Endothelial cell (in vitro differentiated cells): ENCODE data around the gene DPP10. TPM values are rescaled to one million over a fixed set of nuclear protein-coding genes. Genes with fewer than 3 reads are reported as not detected.

Experiments used
- DNase-seq: peaks from one replicate; pipeline ENCODE4 v3.0.0; 2021; ENCODE audit warnings: low spot score
- H3K27ac Mint-ChIP-seq: one replicate; pipeline ENCODE4 v1.8.0; 2021; ENCODE audit warnings: mixed read lengths, inconsistent platforms; ENCODE audit not compliant: unreplicated experiment
- H3K27me3 Mint-ChIP-seq: one replicate; pipeline ENCODE4 v1.8.0; 2021; ENCODE audit warnings: mild to moderate bottlenecking, moderate library complexity, mixed read lengths, inconsistent platforms; ENCODE audit not compliant: unreplicated experiment
- H3K36me3 Mint-ChIP-seq: one replicate; pipeline ENCODE4 v1.8.0; 2021; ENCODE audit warnings: mild to moderate bottlenecking, low read depth, mixed read lengths, inconsistent platforms; ENCODE audit not compliant: unreplicated experiment
- H3K4me1 Mint-ChIP-seq: one replicate; pipeline ENCODE4 v1.8.0; 2021; ENCODE audit warnings: mild to moderate bottlenecking, mixed read lengths, inconsistent platforms; ENCODE audit not compliant: unreplicated experiment
- H3K4me3 Mint-ChIP-seq: one replicate; pipeline ENCODE4 v1.8.0; 2021; ENCODE audit warnings: mild to moderate bottlenecking, mixed read lengths, inconsistent platforms; ENCODE audit not compliant: unreplicated experiment
- H3K9me3 Mint-ChIP-seq: one replicate; pipeline ENCODE4 v1.8.0; 2021; ENCODE audit warnings: mixed read lengths, inconsistent platforms; ENCODE audit not compliant: unreplicated experiment
- total RNA-seq: library from RNA; stranded (reverse); fragmentation: NEBNext Ultra II Directional; extraction: Animal tissue kit (Norgen Biotek cat#: 25700); gene quantifications from one replicate; pipeline ENCODE4 v1.2.1, GENCODE V29; 2021; ENCODE audit not compliant: unreplicated experiment
- TF ChIP-seq, protein P1 (sequence below): fragments of 200-600 bp; sonication (generic); IDR thresholded peaks from one replicate; pipeline ENCODE4 v1.5.0; 2021; ENCODE audit warnings: antibody characterized with exemption; ENCODE audit not compliant: unreplicated experiment

The DPP10 gene
- total RNA-seq, 1 donor from 2014 or later: 3.3 TPM

DNA sequence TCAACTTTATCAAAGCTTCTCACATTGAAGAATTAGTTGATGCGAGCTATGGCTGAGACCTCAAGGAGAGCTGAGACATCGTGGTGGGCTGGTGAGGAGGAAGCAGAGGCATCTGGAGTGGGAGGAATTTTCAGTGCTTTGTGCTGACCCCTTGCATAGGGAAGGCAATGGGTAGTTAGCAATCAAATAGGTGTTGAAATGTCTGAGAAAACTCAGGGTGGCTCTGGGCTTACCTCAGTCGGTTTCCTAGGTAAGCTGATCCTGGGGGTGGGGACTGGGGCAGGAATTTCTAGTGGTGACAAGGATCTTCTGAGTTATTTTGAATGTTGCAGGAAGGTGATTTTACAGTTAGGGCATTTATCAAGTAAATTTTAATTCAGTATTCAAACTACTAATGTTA, 20.7 kb upstream of the DPP10 start:
- no peaks in the 10 kb centered on the region for H3K4me1 Mint-ChIP-seq
- peaks cover 8% of the 10 kb centered on the region for H3K9me3 Mint-ChIP-seq
- DNase-seq: no peak
- TF ChIP-seq, protein P1, sequence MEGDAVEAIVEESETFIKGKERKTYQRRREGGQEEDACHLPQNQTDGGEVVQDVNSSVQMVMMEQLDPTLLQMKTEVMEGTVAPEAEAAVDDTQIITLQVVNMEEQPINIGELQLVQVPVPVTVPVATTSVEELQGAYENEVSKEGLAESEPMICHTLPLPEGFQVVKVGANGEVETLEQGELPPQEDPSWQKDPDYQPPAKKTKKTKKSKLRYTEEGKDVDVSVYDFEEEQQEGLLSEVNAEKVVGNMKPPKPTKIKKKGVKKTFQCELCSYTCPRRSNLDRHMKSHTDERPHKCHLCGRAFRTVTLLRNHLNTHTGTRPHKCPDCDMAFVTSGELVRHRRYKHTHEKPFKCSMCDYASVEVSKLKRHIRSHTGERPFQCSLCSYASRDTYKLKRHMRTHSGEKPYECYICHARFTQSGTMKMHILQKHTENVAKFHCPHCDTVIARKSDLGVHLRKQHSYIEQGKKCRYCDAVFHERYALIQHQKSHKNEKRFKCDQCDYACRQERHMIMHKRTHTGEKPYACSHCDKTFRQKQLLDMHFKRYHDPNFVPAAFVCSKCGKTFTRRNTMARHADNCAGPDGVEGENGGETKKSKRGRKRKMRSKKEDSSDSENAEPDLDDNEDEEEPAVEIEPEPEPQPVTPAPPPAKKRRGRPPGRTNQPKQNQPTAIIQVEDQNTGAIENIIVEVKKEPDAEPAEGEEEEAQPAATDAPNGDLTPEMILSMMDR: no peak
- H3K27me3 Mint-ChIP-seq: peaks cover under 1% of the 10 kb centered on the region
- no peaks in the 10 kb centered on the region for H3K36me3 Mint-ChIP-seq
- no peak overlapping the region for H3K27ac Mint-ChIP-seq
- no peak overlapping the region for H3K4me3 Mint-ChIP-seq

DNA sequence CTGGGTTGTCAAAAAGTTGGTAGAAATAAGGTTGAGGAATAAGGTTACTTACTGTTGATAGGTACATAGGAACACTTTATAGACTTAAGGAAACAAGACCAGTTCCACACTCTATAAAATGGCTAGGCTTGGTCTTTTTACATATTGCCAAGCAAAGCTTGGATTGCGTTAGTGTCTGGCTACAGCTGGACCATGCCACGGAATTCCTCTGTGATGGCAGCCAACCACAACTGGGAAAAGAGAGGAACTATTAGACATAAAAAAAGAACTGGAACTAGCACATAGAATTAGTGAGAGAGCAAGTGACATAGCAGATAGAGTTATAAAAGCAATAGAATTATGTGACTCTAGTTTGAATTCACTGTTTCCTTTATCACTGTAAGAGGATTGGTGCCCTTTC, 17.7 kb upstream of the DPP10 start:
- Mint-ChIP-seq H3K9me3 (peaks cover 3% of the 10 kb centered on the region), H3K27me3 (no peaks in the 10 kb centered on the region), H3K4me1 (no peaks in the 10 kb centered on the region), H3K36me3 (no peaks in the 10 kb centered on the region), H3K4me3 (no peak overlapping the region), H3K27ac (no peak overlapping the region)
- no peak for DNase-seq
- TF ChIP-seq, protein P1: no peak

DNA sequence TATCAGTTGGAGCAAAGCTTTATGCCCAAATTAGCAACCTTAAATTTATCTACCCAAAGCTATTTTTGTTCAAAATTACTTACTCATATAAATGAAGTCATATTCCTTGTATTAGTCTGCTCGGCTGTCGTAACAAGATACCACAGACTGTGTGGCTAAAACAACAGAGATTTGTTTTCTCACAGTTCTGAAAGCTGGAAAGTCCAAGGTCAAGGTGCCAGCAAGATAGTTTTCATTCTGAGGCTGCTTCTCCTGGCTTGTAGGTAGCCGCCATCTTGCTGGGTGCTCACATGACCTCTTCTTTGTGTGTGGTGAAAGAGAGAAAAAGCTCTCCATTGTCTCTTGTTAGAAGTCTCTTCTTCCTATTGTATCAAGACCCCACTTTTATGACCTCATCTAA, 15.7 kb upstream of the DPP10 start:
- Mint-ChIP-seq H3K4me1 (no peaks in the 10 kb centered on the region), H3K9me3 (peaks cover 4% of the 10 kb centered on the region), H3K4me3 (no peak overlapping the region), H3K27ac (no peak overlapping the region), H3K36me3 (no peaks in the 10 kb centered on the region), H3K27me3 (no peaks in the 10 kb centered on the region)
- no peak for DNase-seq
- TF ChIP-seq, protein P1: no peak

DNA sequence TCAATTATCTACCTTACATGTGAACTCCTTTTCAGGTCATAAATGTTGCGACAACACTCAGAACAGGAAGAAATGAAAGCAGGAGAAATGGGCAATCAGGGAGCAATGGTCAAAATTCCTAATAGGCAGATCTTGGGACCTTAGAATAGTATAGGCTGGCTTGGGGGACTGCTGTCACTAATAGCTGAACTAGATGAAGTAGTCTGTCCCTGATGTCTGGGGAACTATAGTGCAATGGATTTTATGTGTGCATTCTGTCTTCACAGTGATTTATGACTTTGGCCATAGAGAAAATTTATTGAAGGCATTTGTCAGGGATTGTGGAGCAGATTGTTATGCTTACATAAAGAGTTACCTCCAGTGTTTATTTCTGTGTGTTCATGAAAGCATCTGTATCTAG, 6.1 kb upstream of the DPP10 start:
- Mint-ChIP-seq H3K9me3 (no peaks in the 10 kb centered on the region), H3K27ac (no peak overlapping the region), H3K36me3 (no peaks in the 10 kb centered on the region), H3K4me3 (no peak overlapping the region), H3K27me3 (no peaks in the 10 kb centered on the region), H3K4me1 (no peaks in the 10 kb centered on the region)
- TF ChIP-seq, protein P1: no peak
- DNase-seq: no peak

DNA sequence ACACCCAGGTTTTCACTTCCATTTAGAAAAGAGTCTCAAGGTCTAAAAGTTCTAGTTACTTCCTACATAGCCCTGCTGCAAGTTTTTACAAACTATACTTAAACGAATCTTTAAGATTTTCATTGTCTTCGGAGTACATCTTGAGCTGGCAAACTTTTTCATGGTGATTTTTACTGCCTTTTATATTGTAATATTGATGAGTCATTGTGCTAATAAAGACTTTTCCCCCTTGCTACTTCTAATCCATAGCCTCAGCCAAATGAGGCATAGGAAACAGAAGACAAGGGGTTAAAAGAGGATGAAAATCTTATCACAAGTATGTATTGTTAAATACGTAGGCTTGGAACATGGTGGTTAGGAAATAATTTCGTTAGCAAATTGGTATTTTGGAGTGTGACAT, 4.1 kb downstream of the DPP10 start:
- Mint-ChIP-seq H3K36me3 (no peaks in the 10 kb centered on the region), H3K27me3 (no peaks in the 10 kb centered on the region), H3K9me3 (no peaks in the 10 kb centered on the region), H3K4me3 (no peak overlapping the region), H3K27ac (no peak overlapping the region), H3K4me1 (peaks cover 12% of the 10 kb centered on the region)
- DNase-seq: no peak
- TF ChIP-seq, protein P1: no peak
